Measurements from ENCODE around the gene HMBS.

DNA sequence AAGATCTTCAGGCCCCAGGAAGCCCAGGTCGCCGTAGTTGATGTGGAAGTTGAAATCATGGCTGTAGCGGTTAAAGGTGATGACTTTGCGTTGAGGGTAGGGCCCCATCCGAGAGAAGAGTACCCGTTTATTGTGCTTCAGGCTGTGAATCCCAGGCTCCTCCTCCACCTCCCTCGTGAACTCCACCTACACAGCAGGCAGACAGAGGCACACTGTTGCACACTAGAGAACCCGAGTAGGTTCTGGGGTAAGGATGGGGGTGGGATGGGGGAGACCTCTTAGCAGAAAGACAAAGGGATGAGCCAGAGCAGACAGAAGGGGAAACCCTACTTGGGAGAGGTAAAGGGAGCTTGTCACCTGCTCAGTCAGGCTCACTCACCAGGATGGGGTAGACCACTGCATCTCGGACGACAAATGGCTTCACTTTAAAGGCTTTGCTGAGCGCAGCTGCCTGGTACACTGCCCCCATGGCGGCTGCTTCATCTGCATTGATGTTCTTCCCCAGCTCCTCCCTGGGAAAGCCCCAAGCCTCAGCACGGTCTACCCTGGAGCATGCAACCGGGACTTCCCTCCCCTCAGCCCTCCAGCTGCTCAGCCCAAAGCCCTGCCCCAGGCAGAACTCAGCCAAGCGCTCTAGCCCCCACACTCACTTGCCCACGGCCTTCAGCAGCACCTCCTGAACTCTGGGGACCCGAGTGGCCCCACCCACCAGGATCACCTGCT, 33.1 kb upstream of the HMBS start:
- TF ChIP-seq, protein P1, sequence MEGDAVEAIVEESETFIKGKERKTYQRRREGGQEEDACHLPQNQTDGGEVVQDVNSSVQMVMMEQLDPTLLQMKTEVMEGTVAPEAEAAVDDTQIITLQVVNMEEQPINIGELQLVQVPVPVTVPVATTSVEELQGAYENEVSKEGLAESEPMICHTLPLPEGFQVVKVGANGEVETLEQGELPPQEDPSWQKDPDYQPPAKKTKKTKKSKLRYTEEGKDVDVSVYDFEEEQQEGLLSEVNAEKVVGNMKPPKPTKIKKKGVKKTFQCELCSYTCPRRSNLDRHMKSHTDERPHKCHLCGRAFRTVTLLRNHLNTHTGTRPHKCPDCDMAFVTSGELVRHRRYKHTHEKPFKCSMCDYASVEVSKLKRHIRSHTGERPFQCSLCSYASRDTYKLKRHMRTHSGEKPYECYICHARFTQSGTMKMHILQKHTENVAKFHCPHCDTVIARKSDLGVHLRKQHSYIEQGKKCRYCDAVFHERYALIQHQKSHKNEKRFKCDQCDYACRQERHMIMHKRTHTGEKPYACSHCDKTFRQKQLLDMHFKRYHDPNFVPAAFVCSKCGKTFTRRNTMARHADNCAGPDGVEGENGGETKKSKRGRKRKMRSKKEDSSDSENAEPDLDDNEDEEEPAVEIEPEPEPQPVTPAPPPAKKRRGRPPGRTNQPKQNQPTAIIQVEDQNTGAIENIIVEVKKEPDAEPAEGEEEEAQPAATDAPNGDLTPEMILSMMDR (IDR thresholded peaks at IDR 0.05) = no peak
- TF ChIP-seq POLR2A (IDR thresholded peaks at IDR 0.05) = no peak

Data from body of pancreas (tissue), 4 donors.